Endothelial cell of umbilical vein (primary cell): ENCODE measurements around the gene SLMAP. TPM values are rescaled to one million over a fixed set of nuclear protein-coding genes. Genes with fewer than 3 reads are reported as not detected.

Experiments used
- BruUV-seq: library from RNA; stranded (reverse); fragments of 400-500 nt; replicated peaks from 2 replicates; lab custom pipeline; 2021; lab: Mats Ljungman, UMichigan
- CTCF ChIA-PET: fragments of 300-600, 350-600 bp; sonication (Branson Sonifier 250); formaldehyde crosslinking; loops from one replicate; lab custom pipeline; 2021; ENCODE audit warnings: antibody characterized with exemption, inconsistent platforms; lab: Charles Lee
- POLR2A ChIA-PET: fragments of 300-600, 350-600 bp; sonication (Branson Sonifier 250); formaldehyde crosslinking; loops from one replicate; lab custom pipeline; 2021; ENCODE audit warnings: antibody characterized with exemption, inconsistent platforms; lab: Charles Lee
- DNase-seq: peaks from one replicate; pipeline ENCODE4 v3.0.0-alpha.2; 2011; ENCODE audit warnings: low read depth, low spot score
- FAIRE-seq: peaks from 2 replicates; lab custom pipeline; 2011; peaks lifted over from hg19 to GRCh38; lab: Jason Lieb, UNC
- H2AFZ ChIP-seq: 2 replicates; pipeline ENCODE4 v1.6.0; 2012; ENCODE audit warnings: low read depth, low read length, control low read depth, inconsistent platforms
- H3K27ac ChIP-seq: 2 replicates; pipeline ENCODE4 v1.5.1; 2011; ENCODE audit warnings: low read depth, mild to moderate bottlenecking, control low read depth, low read length, moderate library complexity; ENCODE audit not compliant: insufficient read depth
- H3K27me3 ChIP-seq, 2 experiments: 2 replicates each; pipeline versions ENCODE4 v1.6.0 to v1.6.1; 2011; ENCODE audit warnings: low read length in 2 of 2, mixed read lengths in 1 of 2; ENCODE audit not compliant: control insufficient read depth in 2 of 2, insufficient read depth in 2 of 2
- H3K36me3 ChIP-seq, 2 experiments: 2 replicates in 1 of 2; 3 replicates in 1 of 2; pipeline ENCODE4 v1.5.1; 2011; ENCODE audit warnings: low read length in 2 of 2, mild to moderate bottlenecking in 1 of 2, moderate library complexity in 1 of 2; ENCODE audit not compliant: control insufficient read depth in 2 of 2, insufficient read depth in 2 of 2; ENCODE audit errors: extremely low read depth in 1 of 2
- H3K4me1 ChIP-seq: 3 replicates; pipeline ENCODE4 v1.5.1; 2011; ENCODE audit warnings: mild to moderate bottlenecking, low read length; ENCODE audit not compliant: control insufficient read depth, insufficient read depth; ENCODE audit errors: extremely low read depth
- H3K4me2 ChIP-seq: 2 replicates; pipeline ENCODE4 v1.6.1; 2011; ENCODE audit warnings: low read length, control low read depth, mixed read lengths; ENCODE audit not compliant: insufficient read depth
- H3K4me3 ChIP-seq, 3 experiments: fragments of 200-600 bp in 1 of 3; sonication (generic), shearing (Covaris generic) in 1 of 3; replicated peaks in 1 of 3; 2 replicates each; pipeline ENCODE4 v1.5.1; 2011 to 2016; ENCODE audit warnings: control low read depth in 3 of 3, low read length in 3 of 3, mild to moderate bottlenecking in 2 of 3, inconsistent platforms in 1 of 3, low read depth in 1 of 3, moderate library complexity in 1 of 3; ENCODE audit not compliant: insufficient read depth in 1 of 3
- H3K79me2 ChIP-seq: 2 replicates; pipeline ENCODE4 v1.6.0; 2012; ENCODE audit warnings: low read length, inconsistent platforms; ENCODE audit not compliant: control insufficient read depth, insufficient read depth
- H3K9ac ChIP-seq: replicated peaks from 2 replicates; pipeline ENCODE3; 2011; ENCODE audit warnings: low read length, control low read depth; ENCODE audit not compliant: insufficient read depth; ENCODE audit errors: extremely low read depth
- H3K9me1 ChIP-seq: replicated peaks from 3 replicates; pipeline ENCODE4 v1.6.0; 2011; ENCODE audit warnings: mild to moderate bottlenecking, low read length; ENCODE audit not compliant: control insufficient read depth, insufficient read depth; ENCODE audit errors: extremely low read depth
- H3K9me3 ChIP-seq: replicated peaks from 2 replicates; pipeline ENCODE4 v1.5.1; 2012; ENCODE audit warnings: low read length, inconsistent platforms; ENCODE audit not compliant: control insufficient read depth, insufficient read depth
- H4K20me1 ChIP-seq: replicated peaks from 2 replicates; pipeline ENCODE3; 2011; ENCODE audit warnings: mild to moderate bottlenecking, low read length; ENCODE audit not compliant: control insufficient read depth, insufficient read depth; ENCODE audit errors: extremely low read depth
- EZH2 ChIP-seq: IDR thresholded peaks from 2 replicates; pipeline ENCODE4 v1.6.1; 2012; ENCODE audit warnings: borderline replicate concordance, low read depth, mild to moderate bottlenecking, moderate library complexity, low read length, inconsistent platforms; ENCODE audit not compliant: severe bottlenecking
- FOS ChIP-seq: IDR thresholded peaks from 2 replicates; pipeline ENCODE4 v1.6.1; 2011; ENCODE audit warnings: mild to moderate bottlenecking, low read length, moderate library complexity, borderline replicate concordance; ENCODE audit not compliant: insufficient read depth
- GATA2 ChIP-seq: IDR thresholded peaks from 2 replicates; pipeline ENCODE4 v1.7.0; 2011; ENCODE audit warnings: low read depth, mild to moderate bottlenecking, moderate library complexity, mixed read lengths, low read length; ENCODE audit not compliant: insufficient read length, insufficient read depth
- JUN ChIP-seq: IDR thresholded peaks from 2 replicates; pipeline ENCODE4 v1.6.1; 2011; ENCODE audit warnings: borderline replicate concordance, low read depth; ENCODE audit not compliant: insufficient read length, insufficient read depth
- MAX ChIP-seq: IDR thresholded peaks from 2 replicates; pipeline ENCODE4 v1.6.1; 2011; ENCODE audit not compliant: insufficient read depth, insufficient read length
- MYC ChIP-seq: IDR thresholded peaks from one replicate; pipeline ENCODE4 v1.6.1; 2011; ENCODE audit warnings: mild to moderate bottlenecking, low read depth, low read length
- POLR2A ChIP-seq: IDR thresholded peaks from 2 replicates; pipeline ENCODE4 v1.6.1; 2012; ENCODE audit warnings: low read depth, mild to moderate bottlenecking, control low read depth, low read length
- POLR2AphosphoS5 ChIP-seq: IDR thresholded peaks from 2 replicates; pipeline ENCODE4 v1.6.1; 2012; ENCODE audit warnings: low read depth, mild to moderate bottlenecking, control low read depth, low read length, moderate library complexity; ENCODE audit not compliant: insufficient read depth
- dilution Hi-C: fragments of 300-500 bp; cut with MboI; formaldehyde crosslinking; loops from one replicate; pipeline ENCODE4 v1.15.0; 2019; ENCODE audit warnings: low sequenced_read_pairs; ENCODE audit not compliant: extremely low pct_ligation_motif_present
- intact Hi-C: fragments of 100-400 bp; cut with micrococcal nuclease; formaldehyde crosslinking; loops from one replicate; pipeline ENCODE4 v1.10.0; 2022
- polyA plus RNA-seq, 4 experiments: library from polyadenylated mRNA; depleted of rRNA in 3 of 4; stranded (reverse) in 3 of 4; unstranded in 1 of 4; fragments of >200 nt; gene quantifications; 2 replicates each; pipeline versions ENCODE4 v1.2.1 to v1.2.3, GENCODE V29; 2011 to 2012; ENCODE audit warnings: missing spikeins in 1 of 4
- total RNA-seq: library from RNA; stranded (reverse); gene quantifications from 2 replicates; pipeline ENCODE4 v1.2.3, GENCODE V29; 2021
- TF ChIP-seq, protein P1 (sequence below), 2 donors: IDR thresholded peaks; 1 replicate in 1 of 2; 2 replicates in 1 of 2; pipeline ENCODE4 v1.5.1; 2011; ENCODE audit warnings: low read length in 2 of 2, mild to moderate bottlenecking in 2 of 2, moderate library complexity in 2 of 2, control low read depth in 1 of 2, inconsistent platforms in 1 of 2, low read depth in 1 of 2; ENCODE audit not compliant: insufficient read depth in 1 of 2; ENCODE audit errors: extremely low read depth in 1 of 2

The SLMAP gene
- total and polyA plus RNA-seq, 2 donors (not counting 3 experiments of a cell fraction or from before 2014, with no cell fraction given) = 9.8 to 54.7 TPM

DNA sequence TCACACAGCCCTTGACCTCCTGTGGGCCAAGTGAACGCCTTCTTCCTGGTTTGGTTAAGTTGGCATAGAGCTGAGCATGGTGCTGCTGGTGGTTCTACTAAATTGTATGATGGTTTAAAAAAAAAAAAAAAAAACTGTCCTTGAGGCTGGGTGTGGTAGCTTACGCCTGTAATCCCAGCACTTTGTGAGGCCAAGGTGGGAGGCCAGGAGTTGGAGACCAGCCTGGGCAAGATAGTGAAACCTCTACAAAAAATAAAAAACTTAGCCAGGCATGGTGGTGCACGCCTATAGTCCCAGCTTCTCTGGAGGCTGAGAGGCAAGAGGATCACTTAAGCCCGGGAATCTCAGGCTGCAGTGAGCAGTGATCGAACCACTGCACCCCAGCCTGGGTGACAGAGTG is 193.2 kb downstream of the SLMAP start:
- intact Hi-C loops = no loop called here
- POLR2A ChIA-PET = interaction anchor here (0.6 to 1.6 kb wide), 3 partner anchors 10 to 432 kb away, joined by 3 to 5 read pairs (median 4); partner anchors contain the start of gene FLNB
- H3K9ac ChIP-seq = no peak overlapping the region

More for the DNA sequence above, 193.2 kb downstream of the SLMAP start:
- no peaks in the 10 kb centered on the region for H3K27me3 ChIP-seq
- no peak for DNase-seq
- no peaks in the 10 kb centered on the region for H3K9me1 ChIP-seq
- no peak overlapping the region for H3K4me3 ChIP-seq
- no peak overlapping the region for H2AFZ ChIP-seq
- no peak overlapping the region for H3K27ac ChIP-seq
- CTCF ChIA-PET = interaction anchor here (1.1 to 1.6 kb wide), 2 partner anchors 31 to 38 kb away, joined by 3 read pairs; no protein-coding TSS in a partner anchor
- no peaks in the 10 kb centered on the region for H3K36me3 ChIP-seq
- H3K4me1 ChIP-seq = peaks cover 39% of the 10 kb centered on the region
- no peaks in the 10 kb centered on the region for H3K9me3 ChIP-seq
- TF ChIP-seq EZH2 = no peak
- TF ChIP-seq GATA2 = no peak
- no peak for TF ChIP-seq MYC
- TF ChIP-seq POLR2AphosphoS5 = no peak
- TF ChIP-seq FOS = no peak
- TF ChIP-seq, protein P1, sequence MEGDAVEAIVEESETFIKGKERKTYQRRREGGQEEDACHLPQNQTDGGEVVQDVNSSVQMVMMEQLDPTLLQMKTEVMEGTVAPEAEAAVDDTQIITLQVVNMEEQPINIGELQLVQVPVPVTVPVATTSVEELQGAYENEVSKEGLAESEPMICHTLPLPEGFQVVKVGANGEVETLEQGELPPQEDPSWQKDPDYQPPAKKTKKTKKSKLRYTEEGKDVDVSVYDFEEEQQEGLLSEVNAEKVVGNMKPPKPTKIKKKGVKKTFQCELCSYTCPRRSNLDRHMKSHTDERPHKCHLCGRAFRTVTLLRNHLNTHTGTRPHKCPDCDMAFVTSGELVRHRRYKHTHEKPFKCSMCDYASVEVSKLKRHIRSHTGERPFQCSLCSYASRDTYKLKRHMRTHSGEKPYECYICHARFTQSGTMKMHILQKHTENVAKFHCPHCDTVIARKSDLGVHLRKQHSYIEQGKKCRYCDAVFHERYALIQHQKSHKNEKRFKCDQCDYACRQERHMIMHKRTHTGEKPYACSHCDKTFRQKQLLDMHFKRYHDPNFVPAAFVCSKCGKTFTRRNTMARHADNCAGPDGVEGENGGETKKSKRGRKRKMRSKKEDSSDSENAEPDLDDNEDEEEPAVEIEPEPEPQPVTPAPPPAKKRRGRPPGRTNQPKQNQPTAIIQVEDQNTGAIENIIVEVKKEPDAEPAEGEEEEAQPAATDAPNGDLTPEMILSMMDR (IDR thresholded peaks at IDR 0.05; ENCODE audit: extremely low read depth in 1 of 2, insufficient read depth in 1 of 2, low read depth in 1 of 2, low read length in 2 of 2) = no peak
- TF ChIP-seq POLR2A = no peak
- TF ChIP-seq MAX = no peak
- TF ChIP-seq JUN = no peak
- H3K4me2 ChIP-seq = no peak overlapping the region
- BruUV-seq = no TSS peak
- dilution Hi-C loops = loop anchor here (25.0 kb wide), 1 partner anchor 88 kb away; no protein-coding TSS in a partner anchor
- H3K79me2 ChIP-seq = no peaks in the 10 kb centered on the region
- no peak for FAIRE-seq
- H4K20me1 ChIP-seq = no peaks in the 10 kb centered on the region
